HCT116 (cell line): Measurements from ENCODE around the gene RPL34. TPM values are rescaled to one million over a fixed set of nuclear protein-coding genes. Genes with fewer than 3 reads are reported as not detected.

ENCODE experiments used
- ATAC-seq: fragments of 200-7000 bp; cut with Tn5 transposase; 2 replicates; pipeline ENCODE4 v1.9.1; 2020; ENCODE audit warnings: mild to moderate bottlenecking, moderate library complexity
- BruUV-seq: library from RNA; stranded (reverse); fragments of 400-500 nt; replicated peaks from 2 replicates; lab custom pipeline; 2021; lab: Mats Ljungman, UMichigan
- CTCF ChIA-PET: fragments of 300-600 bp; sonication (Branson Sonifier 250); formaldehyde crosslinking; loops from one replicate; lab custom pipeline; 2021; ENCODE audit warnings: antibody characterized with exemption; lab: Charles Lee
- POLR2A ChIA-PET: fragments of 300-600, 350-600 bp; sonication (Branson Sonifier 250); formaldehyde crosslinking; loops from one replicate; lab custom pipeline; 2021; ENCODE audit warnings: antibody characterized with exemption; lab: Charles Lee
- RAD21 ChIA-PET, 2 experiments: fragments of 300-600 bp; sonication (Branson Sonifier 250); formaldehyde crosslinking; loops; one replicate each; lab custom pipeline; 2023; ENCODE audit warnings: low total read pairs in 2 of 2; ENCODE audit not compliant: uncharacterized antibody in 2 of 2, unreplicated experiment in 2 of 2, low non-redundant PET in 1 of 2; lab: Charles Lee
- DNase-seq: peaks from one replicate; pipeline ENCODE4 v3.0.0-alpha.2; 2010; ENCODE audit warnings: low read depth, low spot score
- H2AFZ ChIP-seq: fragments of 200-600 bp; shearing (Covaris generic), sonication (generic); 2 replicates; pipeline ENCODE4 v1.6.1; 2017; ENCODE audit warnings: low read depth, mixed run types, mixed read lengths, antibody characterized with exemption, low read length; ENCODE audit not compliant: poor library complexity, severe bottlenecking
- H3K27ac ChIP-seq: 2 replicates; pipeline ENCODE4 v1.5.1; 2012; ENCODE audit warnings: low read depth, low read length
- H3K27me3 ChIP-seq: fragments of 200-600 bp; sonication (generic); 2 replicates; pipeline ENCODE4 v1.6.1; 2016; ENCODE audit warnings: mixed run types, low read length, mixed read lengths; ENCODE audit not compliant: insufficient read depth
- H3K36me3 ChIP-seq, 2 experiments: fragments of 200-500 bp in 1 of 2; fragments of 200-600 bp in 1 of 2; sonication (Bioruptor generic) in 1 of 2; sonication (generic) in 1 of 2; 2 replicates each; pipeline versions ENCODE4 v1.5.1 to v1.6.1; 2014 to 2016; ENCODE audit warnings: low read length in 2 of 2, inconsistent platforms in 1 of 2, mixed read lengths in 1 of 2, mixed run types in 1 of 2; ENCODE audit not compliant: insufficient read depth in 2 of 2, control insufficient read depth in 1 of 2
- H3K4me1 ChIP-seq, 2 experiments: fragments of 200-600 bp in 1 of 2; sonication (generic) in 1 of 2; 2 replicates each; pipeline versions ENCODE4 v1.5.1 to v1.6.1; 2012 to 2017; ENCODE audit warnings: low read length in 2 of 2, inconsistent platforms in 1 of 2, mild to moderate bottlenecking in 1 of 2, mixed read lengths in 1 of 2, mixed run types in 1 of 2, moderate library complexity in 1 of 2; ENCODE audit not compliant: insufficient read depth in 2 of 2, control insufficient read depth in 1 of 2
- H3K4me2 ChIP-seq: fragments of 200-600 bp; sonication (generic); 2 replicates; pipeline ENCODE4 v1.6.1; 2017; ENCODE audit warnings: mixed run types, low read length, mixed read lengths
- H3K4me3 ChIP-seq, 2 experiments: fragments of 200-600 bp in 1 of 2; sonication (generic) in 1 of 2; replicated peaks in 1 of 2; 2 replicates each; pipeline ENCODE4 v1.5.1; 2011 to 2016; ENCODE audit warnings: low read length in 2 of 2, control low read depth in 1 of 2, low read depth in 1 of 2, mild to moderate bottlenecking in 1 of 2, mixed read lengths in 1 of 2, mixed run types in 1 of 2
- H3K79me2 ChIP-seq: fragments of 200-600 bp; sonication (generic); 2 replicates; pipeline ENCODE4 v1.6.1; 2017; ENCODE audit warnings: mild to moderate bottlenecking, mixed run types, low read length, moderate library complexity, mixed read lengths; ENCODE audit not compliant: insufficient read depth
- H3K9ac ChIP-seq: fragments of 200-600 bp; sonication (generic); 2 replicates; pipeline ENCODE4 v1.6.1; 2016; ENCODE audit warnings: low read length, mixed read lengths
- H3K9me2 ChIP-seq: fragments of 200-600 bp; sonication (generic), shearing (Covaris generic); 2 replicates; pipeline ENCODE4 v1.6.1; 2017; ENCODE audit warnings: mixed run types, mild to moderate bottlenecking, moderate library complexity; ENCODE audit not compliant: insufficient read depth
- H3K9me3 ChIP-seq, 2 experiments: fragments of 200-500 bp in 1 of 2; fragments of 200-600 bp in 1 of 2; sonication (Bioruptor generic) in 1 of 2; sonication (generic) in 1 of 2; 2 replicates each; pipeline ENCODE4 v1.6.1; 2014 to 2017; ENCODE audit warnings: low read length in 2 of 2, mixed read lengths in 2 of 2, inconsistent platforms in 1 of 2, low read depth in 1 of 2, mild to moderate bottlenecking in 1 of 2, mixed run types in 1 of 2, moderate library complexity in 1 of 2; ENCODE audit not compliant: control insufficient read depth in 1 of 2, insufficient read depth in 1 of 2
- H4K20me1 ChIP-seq: fragments of 200-600 bp; sonication (generic), shearing (Covaris generic); 2 replicates; pipeline ENCODE4 v1.6.1; 2017; ENCODE audit warnings: mixed run types, mild to moderate bottlenecking, moderate library complexity; ENCODE audit not compliant: insufficient read depth
- CBX3 ChIP-seq: IDR thresholded peaks from 2 replicates; pipeline ENCODE4 v1.6.1; 2012; ENCODE audit warnings: low read depth
- CEBPB ChIP-seq: IDR thresholded peaks from 2 replicates; pipeline ENCODE4 v1.6.1; 2012; ENCODE audit warnings: low read depth
- EGR1 ChIP-seq: IDR thresholded peaks from 2 replicates; pipeline ENCODE4 v1.6.1; 2012; ENCODE audit warnings: low read depth
- EZH2 ChIP-seq: fragments of 200-600 bp; sonication (generic); IDR thresholded peaks from 2 replicates; pipeline ENCODE4 v1.6.1; 2017; ENCODE audit warnings: antibody characterized with exemption, mixed run types
- EZH2phosphoT487 ChIP-seq: fragments of 200-600 bp; IDR thresholded peaks from 2 replicates; pipeline ENCODE4 v1.6.1; 2018; ENCODE audit warnings: antibody characterized with exemption, borderline replicate concordance
- POLR2A ChIP-seq: IDR thresholded peaks from 2 replicates; pipeline ENCODE4 v1.7.0; 2011; ENCODE audit warnings: borderline replicate concordance; ENCODE audit not compliant: insufficient read depth, insufficient read length; ENCODE audit errors: extremely low read depth
- REST ChIP-seq: IDR thresholded peaks from 2 replicates; pipeline ENCODE4 v1.6.1; 2012; ENCODE audit warnings: low read depth
- SIN3A ChIP-seq: IDR thresholded peaks from 2 replicates; pipeline ENCODE4 v1.6.1; 2012; ENCODE audit warnings: low read depth
- SP1 ChIP-seq: IDR thresholded peaks from 2 replicates; pipeline ENCODE4 v1.6.1; 2012; ENCODE audit warnings: low read depth
- TCF7L2 ChIP-seq: IDR thresholded peaks from 2 replicates; pipeline ENCODE4 v1.7.0; 2011; ENCODE audit warnings: borderline replicate concordance, inconsistent platforms; ENCODE audit not compliant: insufficient read depth, insufficient read length; ENCODE audit errors: extremely low read depth
- ZBTB33 ChIP-seq: IDR thresholded peaks from 2 replicates; pipeline ENCODE4 v1.6.1; 2011; ENCODE audit warnings: mild to moderate bottlenecking, low read length, moderate library complexity; ENCODE audit not compliant: insufficient replicate concordance; ENCODE audit errors: extremely low read depth
- ZFX ChIP-seq: fragments of 450-650 bp; IDR thresholded peaks from 2 replicates; pipeline ENCODE4 v1.6.1; 2017
- intact Hi-C: fragments of 100-400 bp; cut with micrococcal nuclease; formaldehyde crosslinking; loops from 2 replicates; pipeline ENCODE4 v1.10.0; 2022
- total RNA-seq: library from RNA; stranded (reverse); gene quantifications from one replicate; pipeline ENCODE4 v1.2.1, GENCODE V29; 2021; ENCODE audit not compliant: unreplicated experiment
- TF ChIP-seq, protein P1 (sequence below): IDR thresholded peaks from 2 replicates; pipeline ENCODE4 v1.6.1; 2012

RPL34 gene
- total RNA-seq, 1 experiment from 2014 or later: 1,359 TPM

DNA sequence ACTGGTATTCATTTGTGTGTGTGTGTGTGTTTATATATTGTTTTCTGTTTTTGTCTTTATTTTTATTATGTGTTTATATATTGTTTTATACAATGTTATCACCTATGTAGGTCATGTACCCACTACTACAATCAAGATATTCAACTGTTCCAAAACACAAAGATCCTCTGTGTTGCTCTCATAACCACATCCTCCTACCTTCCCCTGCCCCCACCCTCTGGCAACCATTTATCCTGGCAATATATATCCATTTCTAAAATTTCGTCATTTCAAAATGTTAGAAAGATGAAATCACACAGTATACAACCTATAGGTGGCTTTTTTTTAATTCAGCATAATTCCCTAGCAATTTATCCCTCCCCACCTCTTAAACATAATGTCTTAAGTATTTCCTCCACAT lies 18.8 kb upstream of the RPL34 start:
- POLR2A ChIA-PET: no interaction called here
- BruUV-seq: no TSS peak
- Histone ChIP-seq H3K27ac (no peak overlapping the region), H3K4me3 (no peak overlapping the region), H3K4me2 (no peak overlapping the region), H4K20me1 (no peaks in the 10 kb centered on the region), H3K9ac (no peak overlapping the region), H3K9me2 (no peaks in the 10 kb centered on the region), H3K79me2 (no peaks in the 10 kb centered on the region), H3K36me3 (no peaks in the 10 kb centered on the region), H2AFZ (no peak overlapping the region), H3K4me1 (no peaks in the 10 kb centered on the region), H3K9me3 (no peaks in the 10 kb centered on the region), H3K27me3 (no peaks in the 10 kb centered on the region)
- intact Hi-C loops: no loop called here
- CTCF ChIA-PET: no interaction called here
- RAD21 ChIA-PET: no interaction called here
- no peak for DNase-seq
- ATAC-seq: no peak
- TF ChIP-seq SIN3A: no peak
- no peak for TF ChIP-seq ZBTB33
- TF ChIP-seq SP1: no peak
- no peak for TF ChIP-seq CBX3
- no peak for TF ChIP-seq CEBPB
- no peak for TF ChIP-seq EZH2
- no peak for TF ChIP-seq REST
- TF ChIP-seq EZH2phosphoT487: no peak
- TF ChIP-seq TCF7L2: no peak
- TF ChIP-seq, protein P1, sequence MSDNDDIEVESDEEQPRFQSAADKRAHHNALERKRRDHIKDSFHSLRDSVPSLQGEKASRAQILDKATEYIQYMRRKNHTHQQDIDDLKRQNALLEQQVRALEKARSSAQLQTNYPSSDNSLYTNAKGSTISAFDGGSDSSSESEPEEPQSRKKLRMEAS: no peak
- no peak for TF ChIP-seq POLR2A
- TF ChIP-seq ZFX: no peak
- no peak for TF ChIP-seq EGR1
